OCI-LY7 (cell line): ENCODE measurements around the gene BNIPL. TPM values are rescaled to one million over a fixed set of nuclear protein-coding genes. Genes with fewer than 3 reads are reported as not detected.

Experiments used
- BruUV-seq: library from RNA; stranded (reverse); fragments of 400-500 nt; replicated peaks from 2 replicates; lab custom pipeline; 2021; lab: Mats Ljungman, UMichigan
- CTCF ChIA-PET: fragments of 300-600 bp; sonication (Branson Sonifier 250); formaldehyde crosslinking; loops from one replicate; lab custom pipeline; 2022; ENCODE audit warnings: antibody characterized with exemption; ENCODE audit not compliant: unreplicated experiment; lab: Charles Lee
- POLR2A ChIA-PET: fragments of 300-600 bp; sonication (Branson Sonifier 250); formaldehyde crosslinking; loops from one replicate; lab custom pipeline; 2022; ENCODE audit warnings: antibody characterized with exemption; lab: Charles Lee
- DNase-seq: peaks from one replicate; pipeline ENCODE4 v3.0.0-alpha.2; 2015; ENCODE audit warnings: low spot score
- H2AFZ ChIP-seq: fragments of 200-600 bp; sonication (generic), shearing (Covaris generic); 2 replicates; pipeline ENCODE4 v1.6.1; 2014; ENCODE audit warnings: mild to moderate bottlenecking, antibody characterized with exemption, low read length, moderate library complexity
- H3K27ac ChIP-seq: fragments of 200-600 bp; sonication (generic); 2 replicates; pipeline ENCODE4 v1.5.1; 2014; ENCODE audit warnings: mixed run types, low read depth, mild to moderate bottlenecking, moderate library complexity, low read length, inconsistent platforms; ENCODE audit not compliant: poor library complexity, severe bottlenecking
- H3K36me3 ChIP-seq: fragments of 200-600 bp; sonication (generic); 2 replicates; pipeline ENCODE4 v1.6.1; 2014; ENCODE audit warnings: mild to moderate bottlenecking, antibody characterized with exemption, low read length, moderate library complexity, mixed read lengths; ENCODE audit not compliant: insufficient read depth
- H3K4me1 ChIP-seq: fragments of 200-600 bp; sonication (generic); 2 replicates; pipeline ENCODE4 v1.5.1; 2014; ENCODE audit warnings: mild to moderate bottlenecking, low read length; ENCODE audit not compliant: insufficient read depth, poor library complexity, severe bottlenecking
- H3K4me2 ChIP-seq: fragments of 200-600 bp; sonication (generic); 2 replicates; pipeline ENCODE4 v1.6.1; 2014; ENCODE audit warnings: mild to moderate bottlenecking, low read length
- H3K4me3 ChIP-seq: fragments of 200-600 bp; sonication (generic); 2 replicates; pipeline ENCODE4 v1.5.1; 2014; ENCODE audit warnings: mild to moderate bottlenecking, low read depth, low read length; ENCODE audit not compliant: poor library complexity, severe bottlenecking
- H3K79me2 ChIP-seq: fragments of 200-600 bp; sonication (generic); 2 replicates; pipeline ENCODE4 v1.6.1; 2016; ENCODE audit warnings: low read depth, mild to moderate bottlenecking, low read length, moderate library complexity, mixed read lengths; ENCODE audit not compliant: insufficient read depth
- H3K9me2 ChIP-seq: fragments of 200-600 bp; sonication (generic); 2 replicates; pipeline ENCODE4 v1.6.1; 2016; ENCODE audit warnings: mild to moderate bottlenecking, low read length, mixed read lengths; ENCODE audit not compliant: insufficient read depth
- H3K9me3 ChIP-seq: fragments of 200-600 bp; sonication (generic); 2 replicates; pipeline ENCODE4 v1.6.1; 2014; ENCODE audit warnings: mild to moderate bottlenecking, mixed run types, low read length, mixed read lengths
- H4K20me1 ChIP-seq: fragments of 200-600 bp; sonication (generic); 2 replicates; pipeline ENCODE4 v1.6.1; 2014; ENCODE audit warnings: mild to moderate bottlenecking, antibody characterized with exemption, low read length, moderate library complexity, mixed read lengths; ENCODE audit not compliant: insufficient read depth
- CTCF ChIP-seq: fragments of 200-600 bp; sonication (generic); conservative IDR thresholded peaks from 2 replicates; pipeline ENCODE4 v1.5.1; 2014; ENCODE audit warnings: mild to moderate bottlenecking, antibody characterized with exemption, low read length, moderate library complexity, mixed read lengths
- EZH2phosphoT487 ChIP-seq: fragments of 200-600 bp; sonication (generic); IDR thresholded peaks from 2 replicates; pipeline ENCODE4 v1.6.1; 2018; ENCODE audit warnings: low read depth, borderline replicate concordance, mild to moderate bottlenecking, mixed run types, antibody characterized with exemption, low read length, moderate library complexity, mixed read lengths
- intact Hi-C: fragments of 100-400 bp; cut with micrococcal nuclease; formaldehyde crosslinking; loops from one replicate; pipeline ENCODE4 v1.10.0; 2022; ENCODE audit not compliant: unreplicated experiment
- total RNA-seq, 2 experiments: library from RNA; depleted of rRNA in 1 of 2; stranded (reverse); fragments of >200 nt in 1 of 2; shearing (Covaris generic) in 1 of 2; gene quantifications; 2 replicates each; pipeline ENCODE4 v1.2.3, GENCODE V29; 2014 to 2022

Gene BNIPL
- total RNA-seq, 2 experiments from 2014 or later, result 0.74 to 1.6 TPM

GRCh38 chr1:150997126-150997872, 39.1 kb upstream of the BNIPL start:
- H3K4me2 ChIP-seq, result no peak overlapping the region
- intact Hi-C loops, result no loop called here
- H3K79me2 ChIP-seq, result no peaks in the 10 kb centered on the region
- no peaks in the 10 kb centered on the region for H3K36me3 ChIP-seq
- no peak overlapping the region for H3K27ac ChIP-seq
- POLR2A ChIA-PET, result interaction anchor here (0.7 kb wide), 1 partner anchor 12 kb away, joined by 4 read pairs; no protein-coding TSS in a partner anchor
- no peaks in the 10 kb centered on the region for H4K20me1 ChIP-seq
- no peak overlapping the region for H2AFZ ChIP-seq
- CTCF ChIA-PET, result interaction anchor here (1.0 kb wide), 1 partner anchor 437 kb away, joined by 3 read pairs; no protein-coding TSS in a partner anchor
- H3K4me3 ChIP-seq, result no peak overlapping the region
- TF ChIP-seq CTCF (no peak), EZH2phosphoT487 (no peak)
- BruUV-seq, result no TSS peak
- H3K9me3 ChIP-seq, result no peaks in the 10 kb centered on the region
- DNase-seq, result no peak
- no peaks in the 10 kb centered on the region for H3K4me1 ChIP-seq
- H3K9me2 ChIP-seq, result no peaks in the 10 kb centered on the region

GRCh38 chr1:150997949-150998348, 38.4 kb upstream of the BNIPL start:
- Histone ChIP-seq H3K9me2 (no peaks in the 10 kb centered on the region), H3K79me2 (no peaks in the 10 kb centered on the region), H3K36me3 (no peaks in the 10 kb centered on the region), H3K9me3 (no peaks in the 10 kb centered on the region), H2AFZ (no peak overlapping the region), H3K27ac (no peak overlapping the region), H4K20me1 (no peaks in the 10 kb centered on the region), H3K4me3 (no peak overlapping the region), H3K4me2 (no peak overlapping the region), H3K4me1 (peaks cover 4% of the 10 kb centered on the region)
- POLR2A ChIA-PET, result no interaction called here
- DNase-seq, result no peak
- CTCF ChIA-PET, result no interaction called here
- TF ChIP-seq CTCF (no peak), EZH2phosphoT487 (no peak)
- BruUV-seq, result no TSS peak
- intact Hi-C loops, result no loop called here

- POLR2A ChIA-PET, result no interaction called here
- H4K20me1 ChIP-seq, result no peaks in the 10 kb centered on the region
- no peak overlapping the region for H2AFZ ChIP-seq
- H3K4me2 ChIP-seq, result no peak overlapping the region
- H3K36me3 ChIP-seq, result no peaks in the 10 kb centered on the region
- no peak overlapping the region for H3K4me3 ChIP-seq
- H3K27ac ChIP-seq, result no peak overlapping the region
- H3K9me3 ChIP-seq, result no peaks in the 10 kb centered on the region
- H3K4me1 ChIP-seq, result peaks cover 15% of the 10 kb centered on the region
- BruUV-seq, result no TSS peak
- no peaks in the 10 kb centered on the region for H3K9me2 ChIP-seq
- CTCF ChIA-PET, result no interaction called here
- no peak for DNase-seq
- intact Hi-C loops, result no loop called here
- no peak for TF ChIP-seq CTCF
- no peak for TF ChIP-seq EZH2phosphoT487
- H3K79me2 ChIP-seq, result no peaks in the 10 kb centered on the region
Measured at GRCh38 chr1:150999051-150999674, 37.2 kb upstream of the BNIPL start.
